Kidney (tissue), 14 donors: Measurements from ENCODE around the gene NDUFA11. TPM values are rescaled to one million over a fixed set of nuclear protein-coding genes. Genes with fewer than 3 reads are reported as not detected.
"Not testable (repeated sequence)": the region's sequence is repeated elsewhere in the genome, so short reads cannot be mapped to it uniquely, and the experiment has no call there.

Experiments
- DNase-seq, 5 donors: peaks; one replicate each; pipeline ENCODE4 v3.0.0-alpha.2; 2013 to 2020
- FAIRE-seq: peaks from 2 replicates; lab custom pipeline; 2012; peaks lifted over from hg19 to GRCh38; lab: Jason Lieb, UNC
- H3K27ac ChIP-seq, 2 donors: one replicate each; pipeline ENCODE4 v1.7.0; 2013; ENCODE audit warnings: low read depth in 2 of 2, low read length in 2 of 2, inconsistent platforms in 1 of 2
- H3K27me3 ChIP-seq: one replicate; pipeline ENCODE4 v1.7.1; 2013; ENCODE audit warnings: low read length, inconsistent platforms; ENCODE audit not compliant: control insufficient read depth, insufficient read depth
- H3K36me3 ChIP-seq, 3 donors: one replicate each; pipeline versions ENCODE4 v1.7.0 to v1.7.1; 2013; ENCODE audit warnings: low read length in 3 of 3, control low read depth in 1 of 3, inconsistent platforms in 1 of 3; ENCODE audit not compliant: insufficient read depth in 3 of 3, control insufficient read depth in 2 of 3
- H3K4me1 ChIP-seq, 3 donors: one replicate each; pipeline versions ENCODE4 v1.7.0 to v1.7.1; 2013; ENCODE audit warnings: low read length in 3 of 3, inconsistent platforms in 1 of 3, low read depth in 1 of 3; ENCODE audit not compliant: control insufficient read depth in 2 of 3, insufficient read depth in 2 of 3
- H3K4me3 ChIP-seq, 3 donors: one replicate each; pipeline versions ENCODE4 v1.7.0 to v1.8.1; 2013; ENCODE audit warnings: low read length in 3 of 3, control low read depth in 1 of 3, inconsistent platforms in 1 of 3
- H3K9ac ChIP-seq, 3 donors: one replicate each; pipeline versions ENCODE4 v1.7.0 to v1.7.1; 2013; ENCODE audit warnings: low read length in 3 of 3, control low read depth in 1 of 3, inconsistent platforms in 1 of 3
- H3K9me3 ChIP-seq, 3 donors: one replicate each; pipeline versions ENCODE4 v1.7.0 to v1.7.1; 2013; ENCODE audit warnings: low read length in 3 of 3, control low read depth in 1 of 3, inconsistent platforms in 1 of 3; ENCODE audit not compliant: control insufficient read depth in 2 of 3, insufficient read depth in 1 of 3
- CTCF ChIP-seq: IDR thresholded peaks from 3 replicates; pipeline ENCODE4 v1.5.1; 2012; ENCODE audit warnings: mild to moderate bottlenecking, moderate library complexity, borderline replicate concordance; ENCODE audit not compliant: insufficient read depth; ENCODE audit errors: extremely low read depth
- intact Hi-C: fragments of 100-400 bp; cut with DNase I; formaldehyde crosslinking; loops from one replicate; pipeline ENCODE4 v1.11.1; 2022
- polyA plus RNA-seq: library from polyadenylated mRNA; stranded (reverse); fragments of 350-450 nt; fragmentation: Illumina TruSeq; extraction: RNeasy Lipid Tissue Mini Kit (QIAGEN cat#74804); gene quantifications from one replicate; pipeline ENCODE4 v1.2.3, GENCODE V29; 2014; ENCODE audit warnings: low read depth, low replicate concordance; ENCODE audit not compliant: insufficient read depth
- total RNA-seq: library from RNA; stranded (reverse); fragmentation: NEBNext Ultra II Directional; extraction: Animal tissue kit (Norgen Biotek cat#: 25700); gene quantifications from one replicate; pipeline ENCODE4 v1.2.1, GENCODE V29; 2021
- donor health status: control.
- donor health status: control.
- donor health status: control.
- donor health status: control.
- donor health status: control.
- donor health status: DM: yes; HTN: yes; CAD: no.
- donor health status: Normal renal cell carcinoma (clear cell type).

NDUFA11 gene
- total and polyA plus RNA-seq, 2 donors from 2014 or later = 200 to 763 TPM

GRCh38 chr19:5891572-5891937, 12.0 kb downstream of the NDUFA11 start:
- FAIRE-seq (no peak), DNase-seq (no peak)
- intact Hi-C loops = loop anchor here (10.0 kb wide), 1 partner anchor 87 kb away; the partner anchor contains the start of gene NRTN
- peak overlapping the region in 1 of 3 donors; percentile 34 for H3K9ac ChIP-seq
- H3K27me3 ChIP-seq = no peaks in the 10 kb centered on the region
- H3K27ac ChIP-seq = no peak overlapping the region
- no peaks in the 10 kb centered on the region for H3K9me3 ChIP-seq
- H3K4me3 ChIP-seq = no peak overlapping the region
- no peak for TF ChIP-seq CTCF
- H3K4me1 ChIP-seq = peaks cover 0 to 13% (median 9%) of the 10 kb centered on the region in 3 donors
- peaks cover 0 to 4% (median 0%) of the 10 kb centered on the region in 3 donors for H3K36me3 ChIP-seq

- H3K9me3 ChIP-seq = no peaks in the 10 kb centered on the region
- no peak for TF ChIP-seq CTCF
- H3K4me3 ChIP-seq = no peak overlapping the region
- no peak overlapping the region for H3K27ac ChIP-seq
- peaks cover 0 to 13% (median 9%) of the 10 kb centered on the region in 3 donors for H3K4me1 ChIP-seq
- H3K9ac ChIP-seq = no peak overlapping the region
- FAIRE-seq (no peak), DNase-seq (no peak)
- H3K27me3 ChIP-seq = no peaks in the 10 kb centered on the region
- intact Hi-C loops = loop anchor here (10.0 kb wide), 1 partner anchor 85 kb away; the partner anchor contains the start of gene NRTN
- no peaks in the 10 kb centered on the region for H3K36me3 ChIP-seq
Observed at GRCh38 chr19:5890099-5890498, 13.5 kb downstream of the NDUFA11 start.

- no peak overlapping the region for H3K4me3 ChIP-seq
- H3K36me3 ChIP-seq = no peaks in the 10 kb centered on the region
- intact Hi-C loops = no loop called here
- H3K27me3 ChIP-seq = no peaks in the 10 kb centered on the region
- FAIRE-seq (no peak), DNase-seq (no peak)
- H3K4me1 ChIP-seq = peaks cover 0 to 13% (median 9%) of the 10 kb centered on the region in 3 donors
- no peak overlapping the region for H3K9ac ChIP-seq
- no peaks in the 10 kb centered on the region for H3K9me3 ChIP-seq
- H3K27ac ChIP-seq = no peak overlapping the region
- TF ChIP-seq CTCF = no peak
Observed at GRCh38 chr19:5889288-5889971, 14.2 kb downstream of the NDUFA11 start.

- intact Hi-C loops, H3K27me3 ChIP-seq, H3K9ac ChIP-seq, H3K27ac ChIP-seq, H3K36me3 ChIP-seq, H3K4me3 ChIP-seq, H3K4me1 ChIP-seq, H3K9me3 ChIP-seq, DNase-seq, FAIRE-seq: not testable (repeated sequence)
Observed at GRCh38 chr19:5884065-5884811, 19.4 kb downstream of the NDUFA11 start.

GRCh38 chr19:5883157-5883873, 20.3 kb downstream of the NDUFA11 start:
- H3K9me3 ChIP-seq, H3K4me1 ChIP-seq, H3K27me3 ChIP-seq, H3K9ac ChIP-seq, DNase-seq, H3K27ac ChIP-seq, H3K36me3 ChIP-seq, intact Hi-C loops, FAIRE-seq, H3K4me3 ChIP-seq: not testable (repeated sequence)
